GM21576 (cell line): ENCODE data around the gene SLC25A14.
"Not testable (repeated sequence)": the region's sequence is repeated elsewhere in the genome, so short reads cannot be mapped to it uniquely, and the experiment has no call there.

Experiments
- ATAC-seq: cut with Tn5 transposase; IDR thresholded peaks from one replicate; pipeline ENCODE4 v1.9.1; 2021; ENCODE audit warnings: mild to moderate bottlenecking, moderate library complexity; ENCODE audit not compliant: unreplicated experiment

Gene SLC25A14, protein sequence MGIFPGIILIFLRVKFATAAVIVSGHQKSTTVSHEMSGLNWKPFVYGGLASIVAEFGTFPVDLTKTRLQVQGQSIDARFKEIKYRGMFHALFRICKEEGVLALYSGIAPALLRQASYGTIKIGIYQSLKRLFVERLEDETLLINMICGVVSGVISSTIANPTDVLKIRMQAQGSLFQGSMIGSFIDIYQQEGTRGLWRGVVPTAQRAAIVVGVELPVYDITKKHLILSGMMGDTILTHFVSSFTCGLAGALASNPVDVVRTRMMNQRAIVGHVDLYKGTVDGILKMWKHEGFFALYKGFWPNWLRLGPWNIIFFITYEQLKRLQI

DNA sequence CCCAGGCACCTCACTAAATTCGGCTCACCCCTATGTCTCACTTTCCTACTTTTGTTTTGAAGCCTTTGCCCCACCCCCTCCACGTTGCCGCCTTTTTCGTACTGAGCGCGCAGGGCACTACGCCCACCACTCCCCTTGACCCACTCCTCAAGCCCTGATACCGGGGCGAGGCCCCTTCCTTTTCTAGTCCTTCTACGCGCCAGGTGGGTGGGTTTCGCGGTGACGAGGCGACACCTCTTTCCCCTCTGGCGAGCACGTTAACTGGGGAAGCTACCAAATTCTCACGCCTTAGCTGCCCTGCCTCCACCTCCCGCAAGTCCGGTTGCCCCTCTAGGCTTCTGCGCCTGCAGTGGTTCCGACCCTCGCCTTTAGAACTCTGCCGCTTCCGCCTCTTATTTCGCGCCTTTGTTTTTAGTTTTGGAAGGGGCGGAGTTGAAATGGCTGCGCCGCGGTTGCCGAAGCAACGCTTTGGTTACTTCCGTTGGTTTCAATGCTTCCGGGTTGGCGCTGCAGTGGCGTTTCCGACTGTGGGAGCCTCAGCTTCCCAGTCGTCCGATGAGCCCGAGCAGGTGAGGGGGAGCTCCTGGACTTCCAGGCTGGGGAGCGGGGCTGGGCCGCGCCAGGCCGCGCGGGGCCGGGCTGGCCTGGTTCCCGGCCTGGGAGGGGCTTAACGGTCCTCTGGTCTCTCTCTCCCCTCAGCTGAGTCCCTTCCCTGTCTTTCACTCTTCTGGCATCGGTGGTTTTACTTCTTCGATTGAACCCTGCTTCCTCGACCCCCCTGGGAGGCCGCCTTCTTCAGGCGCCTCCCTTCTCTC is at the start of gene SLC25A14:
Gene SLC25A14 (plus strand): TSS at position 512 of the 815 bp plus-strand sequence. CDS start 360 bp downstream, outside the sequence.
- ATAC-seq: peak; percentile 99

DNA sequence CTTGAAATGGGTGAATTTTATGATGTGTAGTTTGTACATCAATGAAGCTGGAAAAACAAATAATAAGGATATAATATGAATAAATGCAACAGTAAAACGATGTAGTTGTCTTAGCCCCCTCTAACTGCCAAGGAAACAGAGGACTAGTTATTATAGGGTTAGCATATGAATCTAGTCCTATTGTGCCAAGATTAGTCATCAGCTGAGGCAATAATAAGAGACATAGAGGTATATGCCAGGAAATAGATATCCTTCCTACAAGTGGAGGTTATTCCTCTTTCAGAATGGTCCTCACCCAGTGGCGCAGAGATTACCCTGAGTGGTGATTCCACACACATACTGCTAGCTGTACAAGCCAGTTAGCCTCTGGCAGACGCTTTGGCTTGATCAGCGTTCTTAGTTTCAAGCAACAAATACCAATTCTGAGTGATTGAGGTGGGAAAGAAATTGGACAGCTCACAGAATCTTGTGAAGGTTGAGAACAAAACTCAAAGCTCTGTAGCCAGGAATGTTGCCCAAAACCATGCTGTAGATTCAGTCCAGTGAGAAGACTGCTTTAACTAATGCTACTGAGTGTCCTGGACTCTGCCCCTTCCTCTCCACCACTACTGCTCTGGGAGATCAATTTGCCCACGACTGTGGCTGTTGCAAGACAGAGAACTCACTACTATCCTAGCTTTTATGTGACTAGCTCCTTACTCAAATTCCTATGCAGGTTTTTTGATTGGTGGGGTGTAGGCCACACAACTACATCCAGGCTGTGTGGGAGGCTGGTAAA is 44.0 kb upstream of the SLC25A14 start:
- ATAC-seq: no peak

DNA sequence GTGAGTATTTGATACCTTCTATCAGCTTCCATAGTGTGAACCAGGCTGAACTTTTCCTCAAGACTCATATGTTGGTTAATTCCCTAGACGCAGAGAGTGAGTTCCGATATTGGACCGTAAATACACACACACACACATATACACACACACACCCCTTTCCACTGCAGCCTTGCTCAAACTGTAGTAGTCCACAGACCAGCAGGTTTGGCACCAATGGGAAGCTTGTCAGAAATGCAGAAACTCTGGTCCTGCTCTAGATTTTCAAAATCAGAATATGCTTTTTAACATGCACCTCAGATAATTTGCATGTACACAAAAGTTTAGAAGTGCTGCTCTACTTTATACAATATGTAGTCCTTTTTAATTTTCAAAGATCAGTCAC is 43.4 kb upstream of the SLC25A14 start:
- ATAC-seq: no peak

DNA sequence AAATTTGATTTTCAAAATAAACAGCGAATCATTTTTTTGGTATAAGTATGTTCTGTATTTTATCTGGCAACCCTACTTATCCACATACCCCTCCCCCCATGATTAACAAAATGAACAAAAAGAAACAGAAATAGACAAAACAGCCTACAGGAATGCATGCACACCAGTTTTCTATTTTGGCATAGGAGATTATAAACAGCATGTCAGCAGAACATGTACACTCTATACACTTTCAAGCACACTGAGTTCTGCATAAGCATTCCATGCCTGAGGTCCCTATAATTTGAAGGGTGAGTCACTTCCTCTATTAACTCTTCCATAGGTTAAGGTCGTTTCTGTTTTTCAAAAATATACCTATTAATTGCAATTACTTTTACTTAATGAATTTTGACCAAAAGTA is 43.0 kb upstream of the SLC25A14 start:
- ATAC-seq: no peak

DNA sequence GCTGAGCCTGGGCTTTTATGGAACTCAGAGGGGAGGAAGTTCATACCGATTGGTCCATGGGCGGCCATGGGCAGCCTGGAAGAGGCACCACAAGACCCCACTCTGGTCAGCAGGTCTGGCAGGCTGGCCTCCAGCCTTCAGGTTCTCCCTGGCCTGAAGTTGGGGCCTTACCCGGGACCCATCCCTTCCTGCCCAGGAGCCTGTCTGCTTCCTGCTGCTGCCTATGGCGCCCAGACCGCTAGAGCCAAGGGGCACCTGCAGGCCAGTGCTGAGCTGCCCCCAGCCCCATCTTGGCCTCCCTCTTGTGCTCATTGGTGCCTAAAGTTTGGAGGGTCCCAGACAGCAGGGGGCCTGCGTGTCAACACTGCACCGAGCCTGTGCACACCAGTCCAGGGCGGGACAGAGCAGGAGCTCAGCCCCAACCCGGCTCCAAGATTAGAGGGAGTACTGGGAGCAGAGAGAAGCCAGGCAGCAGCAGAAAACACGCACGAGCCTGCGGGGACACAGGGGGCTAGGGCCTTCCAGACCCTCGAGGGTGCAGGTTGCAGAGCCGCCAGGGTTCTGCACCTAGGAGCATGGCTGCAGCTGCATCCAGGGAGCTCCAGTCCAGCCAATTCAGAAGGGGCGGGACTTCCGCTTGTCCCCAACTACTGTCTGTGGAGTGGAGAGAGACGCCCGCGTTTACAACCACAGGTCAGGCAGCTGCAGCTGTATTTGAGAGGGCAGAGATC is 40.3 kb upstream of the SLC25A14 start:
- ATAC-seq: no peak

DNA sequence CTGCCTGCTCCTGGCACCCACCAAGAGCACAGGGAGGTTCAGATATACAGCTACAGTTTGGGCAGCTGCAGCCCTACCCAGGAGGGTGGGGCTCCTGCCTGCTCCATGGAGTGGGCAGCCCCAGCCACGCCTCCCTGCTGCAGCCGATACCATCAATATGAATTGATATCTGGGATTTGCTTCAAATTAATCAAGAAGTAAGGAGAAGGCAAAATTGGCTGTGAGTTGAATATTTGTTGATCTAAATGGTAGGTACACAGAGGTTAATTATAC is 39.8 kb upstream of the SLC25A14 start:
- no peak for ATAC-seq

DNA sequence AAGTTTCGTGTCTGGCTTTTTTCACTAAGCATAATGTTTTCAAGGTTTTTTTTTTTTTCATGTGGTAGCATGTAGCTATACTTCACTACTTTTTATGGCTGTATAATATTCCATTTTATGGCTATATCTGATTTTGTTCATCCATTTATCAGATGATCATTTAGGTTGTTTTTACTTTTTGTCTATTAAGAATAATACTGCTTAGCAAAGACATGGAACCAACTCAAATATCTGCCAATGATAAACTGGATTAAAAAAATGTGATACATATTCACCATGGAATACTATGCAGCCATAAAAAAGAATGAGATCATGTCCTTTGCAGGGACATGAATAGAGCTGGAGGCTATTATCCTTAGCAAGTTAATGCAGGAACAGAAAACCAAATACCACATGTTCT is 38.3 kb upstream of the SLC25A14 start:
- no peak for ATAC-seq

DNA sequence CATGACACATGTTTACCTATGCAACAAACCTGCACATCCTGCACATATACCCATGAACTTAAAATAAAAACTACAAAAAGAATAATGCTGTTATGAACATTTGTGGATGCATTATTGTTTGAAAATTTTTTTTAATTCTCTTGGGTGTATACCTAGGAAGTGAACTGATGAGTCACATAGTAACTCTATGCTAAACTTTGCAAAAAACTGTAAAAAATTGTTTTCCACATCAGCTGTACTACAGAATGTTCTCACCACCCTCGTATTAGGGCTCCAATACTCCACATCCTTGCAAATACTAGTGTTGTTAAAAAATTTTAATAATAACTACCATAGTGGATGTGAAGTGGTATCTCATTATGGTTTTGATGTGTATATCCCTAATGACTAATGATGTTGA is 37.7 kb upstream of the SLC25A14 start:
- ATAC-seq: no peak

DNA sequence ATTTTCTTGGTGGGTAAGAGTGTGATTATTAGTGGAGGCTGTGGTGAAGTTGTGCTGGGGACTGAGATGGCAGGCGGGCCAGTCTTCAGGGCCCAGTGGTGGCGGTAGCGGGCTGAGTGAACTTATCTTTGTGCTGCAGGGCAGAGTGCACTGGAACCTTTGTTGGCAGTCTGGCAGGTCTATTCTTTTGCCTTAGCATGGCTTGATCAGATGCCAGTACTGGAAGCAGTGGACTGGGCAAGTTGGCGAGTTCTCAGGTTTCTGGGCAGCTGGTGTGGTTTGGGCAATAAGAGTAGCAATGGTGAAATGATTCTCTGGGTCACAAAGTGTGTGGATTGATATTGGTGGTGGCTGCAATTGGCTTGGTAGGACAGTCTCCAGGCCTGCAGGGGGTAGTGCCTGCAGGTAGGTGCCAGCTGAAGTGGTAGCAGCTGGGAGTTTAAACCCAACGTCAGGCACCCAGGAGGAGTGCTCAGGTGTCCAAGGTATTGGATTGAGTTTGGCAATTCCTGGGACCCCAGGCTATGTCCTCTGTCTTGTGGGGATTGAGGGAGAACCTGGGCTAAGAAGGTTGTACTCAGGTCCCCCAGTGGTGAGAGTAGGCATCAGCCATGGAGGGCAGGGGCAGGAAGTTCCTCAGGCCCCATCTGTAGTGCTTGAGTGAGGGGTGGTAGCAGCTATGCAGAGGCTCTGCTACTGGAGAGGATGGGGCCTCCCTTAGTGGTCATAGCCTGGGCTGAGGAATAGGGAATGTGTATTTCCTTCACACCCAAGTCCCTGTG is 34.9 kb upstream of the SLC25A14 start:
- no peak for ATAC-seq

DNA sequence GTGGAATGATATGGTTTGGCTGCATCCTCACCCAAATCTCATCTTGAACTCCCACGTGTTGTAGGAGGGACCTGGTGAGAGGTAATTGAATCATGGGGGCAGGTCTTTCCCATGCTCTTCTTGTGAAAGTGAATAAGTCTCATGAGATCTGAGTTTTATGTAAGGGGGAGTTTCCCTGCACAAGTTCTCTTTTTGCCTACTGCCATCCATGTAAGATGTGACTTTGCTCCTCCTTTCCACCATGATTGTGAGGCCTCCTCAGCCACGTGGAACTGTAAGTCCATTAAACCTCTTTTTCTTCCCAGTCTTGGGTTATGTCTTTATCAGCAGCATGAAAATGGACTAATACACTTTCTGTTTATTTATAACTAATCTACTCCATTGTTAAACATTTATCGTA is 19.8 kb upstream of the SLC25A14 start:
- not testable (repeated sequence) for ATAC-seq

DNA sequence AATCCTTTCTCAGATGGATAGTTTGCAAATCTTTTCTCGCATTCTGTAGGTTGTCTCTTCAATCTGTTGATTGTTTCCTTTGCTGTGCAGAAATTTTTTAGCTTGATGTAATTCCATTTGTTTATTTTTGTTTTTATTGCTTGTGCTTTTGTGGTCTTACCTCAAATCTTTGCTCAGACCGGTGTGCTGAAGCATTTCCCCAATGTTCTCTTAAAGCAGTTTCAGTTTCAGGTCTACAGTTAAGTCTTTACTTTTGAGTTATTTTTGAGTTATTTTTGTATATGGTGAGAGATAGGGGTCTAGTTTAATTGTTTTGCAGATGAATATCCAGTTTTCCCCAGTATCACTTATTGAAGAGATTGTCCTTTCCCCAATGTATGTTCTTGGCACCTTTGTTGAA is 18.2 kb upstream of the SLC25A14 start:
- ATAC-seq: no peak

DNA sequence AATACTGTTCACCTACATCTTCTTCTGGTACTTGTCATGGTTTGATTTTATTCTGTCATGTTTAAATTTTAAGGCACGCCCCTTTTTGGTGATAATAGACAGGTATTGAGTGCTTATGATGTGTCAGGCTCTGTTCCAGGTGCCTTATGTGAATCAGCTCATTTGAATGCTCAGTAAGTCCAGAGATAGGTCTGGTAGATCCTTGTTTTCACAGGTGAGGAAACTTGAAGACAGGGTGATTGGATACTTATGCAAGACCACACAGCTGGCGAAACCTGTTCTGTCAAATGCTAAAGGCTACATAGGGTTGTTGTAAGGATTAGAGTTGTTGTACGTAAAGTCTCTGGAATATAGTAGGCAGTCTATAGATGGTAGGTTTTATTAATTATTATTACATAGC is 9.6 kb upstream of the SLC25A14 start:
- no peak for ATAC-seq

DNA sequence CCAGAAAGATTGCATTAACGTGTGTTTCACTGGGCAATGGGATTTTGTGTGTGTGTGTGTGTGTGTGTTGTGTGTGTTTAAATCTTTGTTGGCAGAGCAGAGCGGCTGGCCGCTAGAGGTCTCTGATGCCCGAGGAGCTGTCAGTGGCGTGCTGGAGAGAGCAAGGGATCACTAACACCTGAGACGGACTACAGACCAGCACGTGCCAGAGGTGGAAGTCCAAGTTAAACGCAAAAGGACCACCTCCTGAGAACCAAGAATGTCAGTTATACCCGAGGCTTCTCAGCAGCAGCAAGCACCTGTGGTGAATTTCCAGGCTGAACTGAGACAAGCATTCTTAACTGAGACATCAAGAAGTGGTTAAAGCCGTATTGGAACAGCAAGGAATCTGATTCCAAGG is 9.0 kb upstream of the SLC25A14 start:
- peak; percentile 91 for ATAC-seq

DNA sequence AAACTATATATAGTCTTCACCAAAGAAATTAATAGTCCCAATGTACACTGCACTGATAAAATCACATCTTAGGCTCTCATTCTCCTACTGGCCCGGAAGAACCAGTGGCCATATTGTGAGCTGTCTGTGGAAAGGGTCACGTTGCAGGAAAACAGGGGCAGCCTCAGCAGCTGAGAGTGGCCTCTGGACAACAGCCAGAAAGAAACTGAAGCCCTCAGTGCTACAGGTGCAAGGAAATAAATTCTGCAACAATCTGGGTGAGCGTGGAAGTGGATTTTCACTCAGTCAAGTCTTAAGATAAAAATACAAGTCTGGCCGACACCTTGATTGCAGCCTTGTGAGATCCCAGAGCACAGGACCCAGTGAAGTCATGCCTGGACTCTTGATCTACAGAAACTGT is 3.2 kb upstream of the SLC25A14 start:
- ATAC-seq: no peak

DNA sequence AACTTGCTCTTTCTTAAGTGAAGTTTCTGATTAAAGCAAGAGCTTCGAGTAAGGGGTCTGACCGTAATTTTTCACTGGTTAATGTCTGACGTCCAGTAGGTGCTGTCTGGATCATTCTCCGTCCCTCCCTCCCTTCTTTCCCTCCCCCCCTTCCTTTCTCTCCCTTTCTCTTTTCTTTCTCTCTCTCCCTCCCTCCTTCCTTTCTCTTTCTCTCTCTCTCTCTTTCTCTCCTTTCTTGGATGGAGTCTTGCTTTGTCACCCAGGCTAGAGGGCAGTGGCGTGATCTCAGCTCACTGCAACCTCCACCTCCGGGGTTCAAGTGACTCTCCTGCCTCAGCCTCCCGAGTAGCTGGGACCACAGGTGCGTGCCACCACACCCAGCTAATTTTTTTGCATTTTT is 850 bp upstream of the SLC25A14 start:
- ATAC-seq: not testable (repeated sequence)

DNA sequence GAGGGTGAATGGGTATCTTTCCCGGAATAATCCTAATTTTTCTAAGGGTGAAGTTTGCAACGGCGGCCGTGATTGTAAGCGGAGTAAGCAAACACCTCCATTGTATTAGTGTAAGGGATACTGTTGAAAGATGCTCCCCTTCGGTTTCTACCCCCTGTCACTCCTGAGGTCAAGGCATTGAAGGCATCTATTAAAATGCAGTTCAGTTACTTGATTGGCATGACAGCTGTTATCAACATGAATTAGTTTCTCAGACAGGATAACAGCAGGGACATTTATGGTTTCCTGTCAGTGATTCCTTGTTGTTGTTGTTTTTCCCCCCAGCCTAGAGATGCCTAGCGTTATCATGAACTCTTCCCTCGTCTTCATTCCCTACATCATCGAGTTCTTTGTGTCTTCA is 552 bp downstream of the SLC25A14 start:
- ATAC-seq: no peak

DNA sequence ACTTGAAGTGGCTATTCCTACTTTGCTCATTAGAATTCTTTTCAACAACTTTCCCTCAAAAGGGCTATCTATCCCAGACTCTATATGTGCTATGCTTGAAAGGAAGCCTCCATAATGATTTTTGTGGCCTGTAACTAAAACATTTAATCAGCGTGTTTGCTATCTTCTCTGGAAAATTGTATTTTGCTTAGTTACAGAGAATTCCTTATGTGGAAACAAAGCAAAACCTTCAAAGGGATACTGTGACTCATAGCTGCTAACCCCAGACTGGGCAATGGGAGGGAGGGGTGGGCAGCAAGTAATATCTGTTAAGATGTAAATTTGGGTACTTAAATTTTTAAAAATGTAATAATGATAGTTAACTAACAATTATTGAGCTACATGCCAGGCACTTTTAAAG is 3.7 kb downstream of the SLC25A14 start:
- no peak for ATAC-seq

DNA sequence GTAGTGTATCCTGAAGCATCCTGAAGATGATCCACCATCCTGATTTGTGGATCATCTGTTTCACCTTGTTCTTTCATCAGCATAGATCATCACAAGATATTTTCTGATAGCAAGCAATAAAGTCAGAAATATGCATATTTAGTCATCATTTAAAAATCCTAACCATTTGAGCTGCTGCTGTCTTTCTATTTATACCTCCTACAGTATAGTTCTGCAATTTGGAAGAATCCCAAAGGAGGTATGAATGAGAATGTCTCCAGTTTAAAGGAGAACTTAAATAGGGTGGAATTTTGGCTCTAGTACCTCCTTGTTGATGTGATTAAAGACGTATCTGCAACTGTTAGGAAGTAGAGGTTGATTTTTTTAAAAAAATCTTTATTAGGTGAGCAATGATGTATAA is 7.6 kb downstream of the SLC25A14 start:
- ATAC-seq: no peak

DNA sequence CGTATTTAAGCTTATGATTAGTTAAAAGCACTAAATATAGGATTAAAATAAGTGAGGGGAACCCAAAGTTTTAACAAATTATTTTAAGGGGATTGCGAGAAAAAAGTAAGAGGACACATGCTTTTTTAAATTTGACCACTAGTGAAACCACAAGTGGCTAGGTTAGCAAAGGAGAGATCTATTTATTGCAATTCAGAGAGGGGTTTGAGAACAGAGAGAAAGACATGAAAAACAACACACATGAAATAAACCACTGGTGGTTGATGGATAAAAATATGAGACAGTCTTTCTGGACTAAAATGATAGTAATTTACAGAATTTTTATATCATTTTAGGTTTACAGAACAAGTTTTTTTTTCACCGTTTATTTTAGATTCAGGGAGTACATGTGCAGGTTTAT is 11.8 kb downstream of the SLC25A14 start:
- no peak for ATAC-seq

DNA sequence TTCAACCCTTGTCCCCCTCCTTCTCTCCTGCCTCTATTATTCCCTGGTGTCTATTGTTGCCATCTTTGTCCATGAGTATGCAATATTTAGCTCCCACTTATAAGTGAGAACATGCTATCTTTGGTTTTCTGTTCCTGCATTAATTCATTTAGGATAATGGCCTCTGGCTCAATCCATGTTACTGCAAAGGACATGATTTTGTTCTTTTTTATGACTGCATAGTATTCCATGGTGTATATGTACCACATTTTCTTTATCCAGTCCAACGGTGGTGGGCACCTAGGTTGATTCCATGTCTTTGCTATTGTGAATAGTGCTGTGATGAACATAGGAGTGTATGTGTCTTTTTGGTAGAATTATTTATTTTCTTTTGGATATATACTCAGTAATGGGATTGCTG is 12.3 kb downstream of the SLC25A14 start:
- not testable (repeated sequence) for ATAC-seq
